ENCODE data around the gene NOL9.

The NOL9 gene

DNA sequence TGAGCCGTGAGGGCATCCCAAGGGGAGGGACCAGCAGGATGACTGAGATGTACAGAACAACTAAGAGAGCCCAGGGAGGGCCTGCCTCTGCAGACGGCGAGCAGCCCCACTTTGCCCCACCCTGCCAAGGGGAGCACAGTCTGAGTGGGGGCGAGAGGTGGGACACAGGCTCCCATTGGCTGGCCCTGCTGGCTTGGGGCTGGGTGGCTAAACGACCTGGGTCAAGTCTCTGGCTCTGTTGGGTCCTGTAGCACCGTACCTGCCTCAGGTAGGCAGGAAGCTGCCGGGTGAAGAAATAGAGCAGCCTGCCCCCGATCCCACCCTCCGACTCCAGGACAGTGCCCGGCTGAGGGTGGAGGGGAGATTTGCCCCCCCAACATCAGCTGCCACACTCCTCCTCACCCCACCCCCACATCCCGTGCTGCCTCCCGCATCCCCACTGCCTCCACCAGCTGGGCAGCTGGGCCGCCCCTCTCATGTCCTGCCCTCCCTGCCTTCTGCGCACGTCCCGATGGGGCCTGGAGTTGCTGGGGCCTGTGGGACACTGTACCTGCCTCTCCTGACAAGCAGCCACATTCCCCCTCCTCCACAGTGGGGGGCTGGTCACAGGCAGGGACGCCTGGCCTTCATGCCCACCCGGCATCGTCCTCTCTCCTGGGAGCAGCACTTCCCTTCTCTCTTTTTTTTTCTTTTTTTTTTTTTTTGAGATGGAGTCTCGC is 50.3 kb downstream of the NOL9 start:
- TF ChIP-seq SPI1 (IDR thresholded peaks at IDR 0.05; ENCODE audit: borderline replicate concordance, low read depth) = no peak
- TF ChIP-seq POLR2AphosphoS5 (IDR thresholded peaks at IDR 0.05; ENCODE audit: low read depth) = no peak
- H3K27me3 ChIP-seq (ENCODE audit: insufficient read depth, poor library complexity, severe bottlenecking) = peaks cover 10% of the 10 kb centered on the region

GRCh38 chr1:6502000-6502891 is 52.1 kb downstream of the NOL9 start:
- Histone ChIP-seq H3K27me3 (ENCODE audit: insufficient read depth, poor library complexity, severe bottlenecking) (peaks cover 23% of the 10 kb centered on the region), H3K27ac (replicated peaks) (no peak overlapping the region), H3K4me3 (replicated peaks; ENCODE audit: insufficient read depth, low read length) (no peak overlapping the region)
- no peak for TF ChIP-seq POLR2AphosphoS5 (IDR thresholded peaks at IDR 0.05; ENCODE audit: low read depth)
- no peak for TF ChIP-seq SPI1 (IDR thresholded peaks at IDR 0.05; ENCODE audit: borderline replicate concordance, low read depth)
- TF ChIP-seq, protein P1, sequence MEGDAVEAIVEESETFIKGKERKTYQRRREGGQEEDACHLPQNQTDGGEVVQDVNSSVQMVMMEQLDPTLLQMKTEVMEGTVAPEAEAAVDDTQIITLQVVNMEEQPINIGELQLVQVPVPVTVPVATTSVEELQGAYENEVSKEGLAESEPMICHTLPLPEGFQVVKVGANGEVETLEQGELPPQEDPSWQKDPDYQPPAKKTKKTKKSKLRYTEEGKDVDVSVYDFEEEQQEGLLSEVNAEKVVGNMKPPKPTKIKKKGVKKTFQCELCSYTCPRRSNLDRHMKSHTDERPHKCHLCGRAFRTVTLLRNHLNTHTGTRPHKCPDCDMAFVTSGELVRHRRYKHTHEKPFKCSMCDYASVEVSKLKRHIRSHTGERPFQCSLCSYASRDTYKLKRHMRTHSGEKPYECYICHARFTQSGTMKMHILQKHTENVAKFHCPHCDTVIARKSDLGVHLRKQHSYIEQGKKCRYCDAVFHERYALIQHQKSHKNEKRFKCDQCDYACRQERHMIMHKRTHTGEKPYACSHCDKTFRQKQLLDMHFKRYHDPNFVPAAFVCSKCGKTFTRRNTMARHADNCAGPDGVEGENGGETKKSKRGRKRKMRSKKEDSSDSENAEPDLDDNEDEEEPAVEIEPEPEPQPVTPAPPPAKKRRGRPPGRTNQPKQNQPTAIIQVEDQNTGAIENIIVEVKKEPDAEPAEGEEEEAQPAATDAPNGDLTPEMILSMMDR (IDR thresholded peaks at IDR 0.05; ENCODE audit: insufficient read depth, low read length) = no peak
- TF ChIP-seq REST (IDR thresholded peaks at IDR 0.05; ENCODE audit: insufficient replicate concordance, low read depth) = no peak
- TF ChIP-seq GABPA (IDR thresholded peaks at IDR 0.05; ENCODE audit: low read depth) = no peak
- DNase-seq (ENCODE audit: low read depth in 1 of 2, low spot score in 1 of 2) = no peak

More for the DNA sequence above, 50.3 kb downstream of the NOL9 start:
- H3K27ac ChIP-seq (replicated peaks) = no peak overlapping the region
- no peak overlapping the region for H3K4me3 ChIP-seq (replicated peaks; ENCODE audit: insufficient read depth, low read length)
- DNase-seq (ENCODE audit: low read depth in 1 of 2, low spot score in 1 of 2) = no peak

DNA sequence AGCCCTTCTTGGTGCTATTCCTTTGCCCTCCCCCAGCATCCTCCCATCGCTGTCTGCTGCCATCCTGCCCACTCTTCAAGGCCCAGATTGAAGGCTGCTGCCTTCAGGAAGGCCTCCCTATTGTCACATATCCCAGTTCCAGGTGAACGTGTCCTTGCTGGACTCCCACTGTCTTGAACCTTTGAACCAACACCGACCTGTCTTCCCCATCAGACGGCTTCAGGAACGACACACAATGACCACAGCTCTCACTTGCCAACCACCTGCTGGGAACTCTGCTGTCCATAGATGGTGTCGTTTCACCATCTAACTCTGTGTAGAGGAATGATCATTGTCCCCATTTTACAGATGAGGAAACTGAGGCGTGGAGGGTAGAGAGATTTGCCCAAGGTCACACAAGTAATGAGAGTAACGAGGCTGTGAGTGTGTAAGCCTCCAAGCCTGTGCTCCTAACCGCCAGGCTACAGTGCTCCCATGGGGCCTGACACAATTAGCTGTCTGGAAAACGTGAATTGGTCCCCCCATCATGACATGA is 53.0 kb downstream of the NOL9 start:
- H3K27me3 ChIP-seq (ENCODE audit: insufficient read depth, poor library complexity, severe bottlenecking) = peaks cover 30% of the 10 kb centered on the region

GRCh38 chr1:6500544-6501278 is 53.6 kb downstream of the NOL9 start:
- Histone ChIP-seq H3K27me3 (ENCODE audit: insufficient read depth, poor library complexity, severe bottlenecking) (peaks cover 36% of the 10 kb centered on the region), H3K4me3 (replicated peaks; ENCODE audit: insufficient read depth, low read length) (no peak overlapping the region), H3K27ac (replicated peaks) (no peak overlapping the region)
- TF ChIP-seq SPI1 (IDR thresholded peaks at IDR 0.05; ENCODE audit: borderline replicate concordance, low read depth) (no peak), GABPA (IDR thresholded peaks at IDR 0.05; ENCODE audit: low read depth) (no peak), POLR2AphosphoS5 (IDR thresholded peaks at IDR 0.05; ENCODE audit: low read depth) (no peak), REST (IDR thresholded peaks at IDR 0.05; ENCODE audit: insufficient replicate concordance, low read depth) (no peak)
- TF ChIP-seq, protein P1 (IDR thresholded peaks at IDR 0.05; ENCODE audit: insufficient read depth, low read length) = no peak
- no peak for DNase-seq (ENCODE audit: low read depth in 1 of 2, low spot score in 1 of 2)

More for the DNA sequence above, 53.0 kb downstream of the NOL9 start:
- H3K4me3 ChIP-seq (replicated peaks; ENCODE audit: insufficient read depth, low read length) = no peak overlapping the region
- H3K27ac ChIP-seq (replicated peaks) = no peak overlapping the region
- TF ChIP-seq, protein P1 (IDR thresholded peaks at IDR 0.05; ENCODE audit: insufficient read depth, low read length) = no peak
- no peak for DNase-seq (ENCODE audit: low read depth in 1 of 2, low spot score in 1 of 2)
